ENCODE measurements around the gene DHX8.

DNA sequence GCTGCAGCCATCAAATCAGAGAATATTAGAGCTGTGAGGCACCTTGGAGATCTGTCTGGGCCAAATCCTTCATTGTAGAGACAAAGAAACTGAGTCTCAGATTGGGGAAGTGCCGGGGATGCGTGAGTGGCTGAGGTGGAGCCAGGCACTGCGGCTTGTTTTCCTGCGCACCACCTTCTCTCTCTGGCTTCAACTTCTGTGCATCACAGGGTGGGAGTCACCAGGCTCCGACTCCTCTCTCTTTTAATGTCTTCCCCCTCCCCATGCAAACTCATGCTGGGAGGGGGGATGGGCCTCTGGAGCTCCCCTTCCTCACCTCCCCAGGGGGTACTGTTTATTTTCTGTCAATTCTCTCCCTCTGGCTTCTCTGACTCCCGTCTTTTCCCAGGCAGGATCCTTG lies 71.1 kb downstream of the DHX8 start:
- TF ChIP-seq, protein P1, sequence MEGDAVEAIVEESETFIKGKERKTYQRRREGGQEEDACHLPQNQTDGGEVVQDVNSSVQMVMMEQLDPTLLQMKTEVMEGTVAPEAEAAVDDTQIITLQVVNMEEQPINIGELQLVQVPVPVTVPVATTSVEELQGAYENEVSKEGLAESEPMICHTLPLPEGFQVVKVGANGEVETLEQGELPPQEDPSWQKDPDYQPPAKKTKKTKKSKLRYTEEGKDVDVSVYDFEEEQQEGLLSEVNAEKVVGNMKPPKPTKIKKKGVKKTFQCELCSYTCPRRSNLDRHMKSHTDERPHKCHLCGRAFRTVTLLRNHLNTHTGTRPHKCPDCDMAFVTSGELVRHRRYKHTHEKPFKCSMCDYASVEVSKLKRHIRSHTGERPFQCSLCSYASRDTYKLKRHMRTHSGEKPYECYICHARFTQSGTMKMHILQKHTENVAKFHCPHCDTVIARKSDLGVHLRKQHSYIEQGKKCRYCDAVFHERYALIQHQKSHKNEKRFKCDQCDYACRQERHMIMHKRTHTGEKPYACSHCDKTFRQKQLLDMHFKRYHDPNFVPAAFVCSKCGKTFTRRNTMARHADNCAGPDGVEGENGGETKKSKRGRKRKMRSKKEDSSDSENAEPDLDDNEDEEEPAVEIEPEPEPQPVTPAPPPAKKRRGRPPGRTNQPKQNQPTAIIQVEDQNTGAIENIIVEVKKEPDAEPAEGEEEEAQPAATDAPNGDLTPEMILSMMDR (IDR thresholded peaks at IDR 0.05; ENCODE audit: extremely low read depth in 1 of 2, insufficient read depth in 1 of 2, low read depth in 1 of 2, low read length in 2 of 2): no peak
- TF ChIP-seq POLR2A (IDR thresholded peaks at IDR 0.05; ENCODE audit: low read depth, low read length) (no peak), POLR2AphosphoS5 (IDR thresholded peaks at IDR 0.05; ENCODE audit: insufficient read depth, low read depth, low read length) (no peak), EZH2 (IDR thresholded peaks at IDR 0.05; ENCODE audit: borderline replicate concordance, low read depth, low read length, severe bottlenecking) (no peak), JUN (IDR thresholded peaks at IDR 0.05; ENCODE audit: borderline replicate concordance, insufficient read depth, insufficient read length, low read depth) (no peak), FOS (IDR thresholded peaks at IDR 0.05; ENCODE audit: borderline replicate concordance, insufficient read depth, low read length) (no peak), GATA2 (IDR thresholded peaks at IDR 0.05; ENCODE audit: insufficient read depth, insufficient read length, low read depth, low read length) (no peak)
- TF ChIP-seq, protein P2, sequence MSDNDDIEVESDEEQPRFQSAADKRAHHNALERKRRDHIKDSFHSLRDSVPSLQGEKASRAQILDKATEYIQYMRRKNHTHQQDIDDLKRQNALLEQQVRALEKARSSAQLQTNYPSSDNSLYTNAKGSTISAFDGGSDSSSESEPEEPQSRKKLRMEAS (IDR thresholded peaks at IDR 0.05; ENCODE audit: insufficient read depth, insufficient read length): no peak
